Measurements from ENCODE around the gene CLCN4.

Gene CLCN4

DNA sequence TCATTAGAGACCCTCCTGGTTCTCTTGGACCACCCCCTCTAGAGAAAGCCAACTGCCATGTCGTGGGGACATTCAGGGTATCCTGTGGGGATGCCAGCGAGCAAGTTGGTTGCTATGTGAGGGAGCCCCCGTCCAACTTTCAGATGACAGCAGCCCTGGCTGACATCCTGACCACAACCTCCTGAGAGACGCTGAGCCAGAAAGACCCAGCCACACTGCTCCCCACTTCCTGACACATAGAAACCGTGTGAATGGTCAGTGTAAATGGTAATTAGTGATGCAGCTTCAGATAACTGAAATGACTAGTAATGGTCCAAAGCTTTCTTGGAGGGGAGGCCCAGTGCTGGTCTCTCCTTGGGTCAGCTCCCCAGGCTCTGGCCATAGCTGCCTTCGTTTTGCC is 10.8 kb downstream of the CLCN4 start:
- no peak for DNase-seq (ENCODE audit: low read depth)

DNA sequence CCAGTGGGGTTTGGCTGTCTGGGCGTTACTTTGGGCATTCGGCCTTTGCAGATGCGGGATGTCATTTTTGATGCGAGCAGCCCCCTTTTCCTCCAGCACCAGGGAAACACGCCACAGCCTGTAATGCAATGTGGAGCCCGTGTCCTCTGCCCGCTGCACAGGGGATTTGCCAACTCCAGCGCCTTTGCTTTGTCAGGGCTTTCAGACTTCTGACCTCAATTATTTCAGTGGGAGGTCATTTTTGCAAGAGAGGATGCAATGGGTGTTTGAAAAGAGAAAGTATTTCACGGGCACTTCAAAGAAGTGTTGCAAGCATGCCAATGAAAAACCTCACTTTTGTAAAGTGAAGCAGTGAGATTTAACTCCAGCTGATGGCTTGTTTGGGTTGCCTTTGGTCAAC is 11.5 kb downstream of the CLCN4 start:
- no peak for DNase-seq (ENCODE audit: low read depth)

DNA sequence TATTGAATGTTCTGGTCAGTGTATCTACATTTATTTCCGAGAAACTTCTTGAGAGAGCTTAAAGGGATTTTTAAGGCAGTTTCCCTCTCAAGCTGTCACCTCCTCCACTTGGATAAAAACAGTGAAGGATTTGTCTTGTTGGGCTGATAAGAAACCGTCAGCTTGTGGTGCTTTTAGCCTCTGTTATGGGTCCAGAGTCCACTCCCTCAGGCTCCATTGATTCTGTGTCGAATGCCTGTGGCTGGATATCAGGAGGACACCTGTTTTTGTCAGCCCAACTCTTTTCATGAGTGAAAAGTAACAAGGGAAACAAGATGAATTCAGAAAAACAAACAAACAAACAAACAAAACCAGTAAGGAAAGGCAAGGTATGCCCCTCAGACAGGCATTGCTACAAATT is 12.4 kb downstream of the CLCN4 start:
- no peak for DNase-seq (ENCODE audit: low read depth)

DNA sequence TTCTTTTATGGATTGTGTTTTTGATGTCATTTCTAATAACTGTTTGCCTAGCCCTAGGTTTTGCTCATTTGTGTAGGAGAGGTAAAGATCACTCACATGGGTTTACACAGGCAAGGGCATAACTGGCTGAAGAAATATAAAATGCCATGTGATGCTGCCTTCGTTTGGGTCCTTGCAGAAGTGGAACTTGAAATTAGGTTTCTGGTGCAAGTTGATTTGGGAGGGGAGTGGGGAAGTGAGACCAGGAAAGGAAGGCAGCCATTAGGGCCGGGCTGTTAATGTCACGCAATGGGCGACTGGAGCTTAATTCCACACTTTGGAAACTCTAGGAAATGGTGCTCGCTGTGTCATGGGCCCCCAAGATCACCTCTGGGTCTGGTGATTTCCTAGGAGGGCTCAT is 14.5 kb downstream of the CLCN4 start:
- no peak for DNase-seq (ENCODE audit: low read depth)

DNA sequence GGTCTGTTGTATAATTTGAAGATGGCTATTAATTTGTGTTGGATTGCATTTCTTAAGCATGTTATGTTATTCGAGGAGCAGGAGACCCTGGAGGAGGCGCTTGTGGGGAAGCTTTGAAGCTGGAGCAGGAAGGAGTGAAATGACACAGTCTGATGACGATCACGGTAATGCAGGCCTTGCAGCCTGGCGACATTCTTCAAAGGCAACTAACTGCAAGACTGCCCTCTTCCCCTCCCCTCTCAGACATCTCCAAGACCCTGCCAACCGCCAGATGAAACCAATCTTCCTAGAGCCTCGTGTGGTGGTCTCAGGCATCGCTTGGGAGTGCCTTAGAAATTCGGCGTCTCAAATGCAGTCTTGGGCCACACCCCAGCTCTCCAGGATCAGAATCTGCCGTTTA is 16.1 kb downstream of the CLCN4 start:
- DNase-seq (ENCODE audit: low read depth): no peak

DNA sequence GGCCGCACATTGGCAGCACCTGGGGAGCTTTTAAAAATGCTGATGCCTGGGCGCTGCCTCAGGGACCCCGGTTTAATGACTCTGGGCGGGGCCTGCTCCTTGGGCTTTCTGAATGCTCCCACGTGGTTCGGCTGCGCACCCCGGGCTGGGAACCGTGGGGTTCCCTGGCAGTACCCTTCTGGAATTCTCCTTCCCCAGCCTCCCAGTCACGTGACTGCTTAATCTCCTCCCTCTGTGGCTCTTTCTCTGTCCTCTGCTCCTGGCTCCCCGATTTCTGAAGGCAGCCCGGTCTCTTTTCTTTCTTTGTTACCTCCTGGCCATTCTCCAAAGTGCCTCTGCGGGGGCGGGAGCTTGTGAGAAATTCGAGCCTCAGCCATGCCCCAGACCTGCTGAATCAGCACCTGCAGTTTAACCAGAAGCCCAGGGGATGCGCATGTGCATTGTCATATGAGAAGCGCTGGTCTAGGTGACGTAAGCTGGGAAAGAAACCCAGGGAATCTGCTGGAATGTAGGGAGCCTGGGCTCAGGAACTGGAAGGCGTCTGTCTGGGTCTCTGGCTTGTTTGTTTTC is 16.6 kb downstream of the CLCN4 start:
- DNase-seq (ENCODE audit: low read depth): no peak

DNA sequence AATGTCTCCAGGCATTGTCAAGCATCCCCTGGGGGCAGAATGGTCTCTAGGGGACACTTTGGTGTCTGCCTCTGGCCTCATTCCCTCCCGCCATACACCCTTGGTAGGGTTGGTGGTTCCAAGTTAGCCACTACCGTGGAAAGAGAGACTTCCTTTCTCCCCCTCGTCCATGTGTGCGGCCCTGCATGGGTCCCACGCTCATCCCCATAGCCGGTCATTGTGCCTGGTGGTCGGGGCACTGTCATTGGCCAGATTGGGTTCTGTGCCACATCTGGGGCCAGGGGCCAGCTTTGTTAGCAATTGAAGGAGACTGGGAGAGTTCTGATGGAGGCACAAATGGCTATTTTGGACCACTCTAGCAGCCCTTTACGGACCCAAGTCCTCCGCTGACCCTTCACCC is 17.3 kb downstream of the CLCN4 start:
- no peak for DNase-seq (ENCODE audit: low read depth)

DNA sequence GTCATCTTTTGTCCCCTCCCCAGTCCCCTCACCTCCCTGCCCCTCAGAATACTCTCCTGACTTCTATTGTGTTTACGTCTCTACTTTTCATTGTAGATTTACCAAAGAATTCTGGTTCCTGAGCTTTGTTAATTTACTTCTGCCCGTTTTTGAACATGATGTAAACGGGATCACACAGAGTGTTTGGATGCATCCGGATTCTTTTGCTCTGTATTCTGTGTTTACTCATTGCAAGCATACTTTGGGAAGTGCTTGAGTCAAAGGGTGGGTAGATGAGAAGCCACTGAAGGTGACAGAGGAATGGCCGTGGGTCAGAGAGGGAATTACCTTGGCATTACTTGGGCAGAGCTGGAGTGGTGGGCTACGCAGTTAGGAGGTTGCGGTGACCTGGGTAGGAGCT is 18.0 kb downstream of the CLCN4 start:
- no peak for DNase-seq (ENCODE audit: low read depth)

DNA sequence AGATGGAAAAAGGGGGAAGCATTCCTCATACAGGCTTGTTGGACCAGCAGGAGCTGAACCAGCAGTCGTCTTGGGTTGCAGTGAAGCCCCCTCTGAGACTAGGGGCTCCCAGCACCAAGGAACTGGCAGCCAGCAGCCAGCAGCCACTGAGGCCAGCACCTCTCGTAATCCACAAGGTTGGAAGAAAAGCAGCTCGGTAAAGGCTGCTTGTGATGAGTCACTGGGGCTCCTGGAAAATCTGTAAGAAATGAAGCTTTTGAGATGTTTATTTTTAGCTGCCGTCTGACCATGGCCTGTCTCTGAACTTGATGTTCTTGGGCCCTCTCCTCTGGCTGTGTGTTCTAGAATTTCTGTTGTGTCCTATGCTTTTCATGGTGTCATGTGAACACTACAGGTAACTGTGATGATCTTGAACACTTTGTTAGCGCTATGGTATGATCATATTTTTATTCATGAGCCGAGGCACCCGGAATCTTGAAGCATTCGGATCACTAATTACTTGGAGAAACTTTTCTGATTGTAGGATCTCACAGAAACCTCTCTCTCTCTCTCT is 18.6 kb downstream of the CLCN4 start:
- DNase-seq (ENCODE audit: low read depth): no peak

DNA sequence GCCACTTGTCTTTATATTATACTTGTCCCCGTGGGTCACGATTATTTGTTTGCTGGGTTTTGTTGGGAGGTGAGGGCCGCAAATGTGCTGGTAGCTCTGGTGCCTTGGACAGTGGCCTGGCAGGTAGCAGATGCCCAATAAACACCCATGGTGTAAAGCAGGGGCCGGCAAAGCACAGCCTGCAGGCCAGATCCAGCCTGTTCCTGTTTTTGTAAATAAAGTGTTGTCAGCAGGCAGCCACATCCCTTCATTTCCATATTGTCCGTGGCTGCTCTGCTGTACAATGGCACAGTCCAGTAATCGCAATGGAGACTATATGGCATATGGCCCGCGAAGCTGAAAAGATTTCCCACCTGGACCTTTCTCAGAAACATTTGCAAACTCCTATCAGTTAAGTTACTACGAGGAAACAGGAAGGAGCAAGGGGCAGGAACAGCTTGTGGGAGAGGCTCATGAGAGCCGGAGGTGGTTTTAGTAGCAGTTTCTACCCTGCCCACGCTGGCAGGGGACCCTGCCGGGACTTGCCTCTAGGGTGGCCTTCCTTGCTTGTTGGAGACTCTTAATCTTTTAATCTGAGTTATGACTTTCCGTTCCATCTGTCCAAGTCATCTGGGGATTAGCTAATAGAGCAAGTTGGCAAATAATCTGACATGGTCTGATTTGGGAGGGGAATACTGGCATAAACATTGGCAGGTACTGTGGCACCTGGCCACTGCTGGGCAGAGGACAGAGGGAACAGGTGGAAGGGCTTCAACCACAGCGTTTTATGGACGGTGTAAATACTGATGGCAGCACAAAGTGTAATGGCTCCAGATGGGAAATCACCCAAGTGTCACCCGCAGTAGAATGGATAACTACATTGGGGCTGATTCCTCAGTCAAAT is 19.6 kb downstream of the CLCN4 start:
- DNase-seq (ENCODE audit: low read depth): no peak

DNA sequence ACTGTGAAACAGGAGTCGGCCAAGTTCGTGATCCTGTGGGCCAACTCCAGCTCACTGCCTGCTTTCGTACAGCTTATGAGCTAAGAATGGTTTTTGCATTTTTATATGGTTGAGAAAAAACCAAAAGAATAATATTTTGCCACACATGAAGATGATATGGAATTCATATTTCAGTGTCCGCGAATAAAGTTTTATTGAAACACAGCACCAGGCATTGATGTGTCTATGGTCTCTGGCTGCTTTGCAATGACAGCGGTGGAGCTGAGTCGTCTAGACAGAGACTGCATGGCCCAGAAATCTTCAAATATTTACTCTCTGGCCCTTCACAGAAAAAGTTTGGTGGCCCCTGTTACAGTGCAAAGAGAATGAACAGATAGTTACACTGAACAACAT is 20.2 kb downstream of the CLCN4 start:
- DNase-seq (ENCODE audit: low read depth): no peak

DNA sequence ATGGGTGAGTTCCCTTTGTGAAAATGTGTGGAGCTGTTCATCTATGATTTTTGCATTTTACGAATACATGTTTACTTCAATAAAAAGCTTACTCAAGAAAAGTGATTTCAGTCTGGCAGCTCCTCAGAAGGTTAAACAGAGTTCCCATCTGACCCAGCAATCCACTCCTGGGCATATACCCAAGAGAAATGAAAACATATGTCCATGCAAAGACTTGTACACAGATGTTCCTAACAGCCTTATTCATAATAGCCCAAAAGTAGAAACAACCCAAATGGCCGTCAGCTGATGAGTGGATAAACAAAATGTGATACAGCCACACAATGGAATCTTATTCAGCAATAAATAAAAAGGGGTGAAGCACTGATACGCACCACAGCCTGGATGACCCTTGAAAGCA is 20.8 kb downstream of the CLCN4 start:
- no peak for DNase-seq (ENCODE audit: low read depth)

DNA sequence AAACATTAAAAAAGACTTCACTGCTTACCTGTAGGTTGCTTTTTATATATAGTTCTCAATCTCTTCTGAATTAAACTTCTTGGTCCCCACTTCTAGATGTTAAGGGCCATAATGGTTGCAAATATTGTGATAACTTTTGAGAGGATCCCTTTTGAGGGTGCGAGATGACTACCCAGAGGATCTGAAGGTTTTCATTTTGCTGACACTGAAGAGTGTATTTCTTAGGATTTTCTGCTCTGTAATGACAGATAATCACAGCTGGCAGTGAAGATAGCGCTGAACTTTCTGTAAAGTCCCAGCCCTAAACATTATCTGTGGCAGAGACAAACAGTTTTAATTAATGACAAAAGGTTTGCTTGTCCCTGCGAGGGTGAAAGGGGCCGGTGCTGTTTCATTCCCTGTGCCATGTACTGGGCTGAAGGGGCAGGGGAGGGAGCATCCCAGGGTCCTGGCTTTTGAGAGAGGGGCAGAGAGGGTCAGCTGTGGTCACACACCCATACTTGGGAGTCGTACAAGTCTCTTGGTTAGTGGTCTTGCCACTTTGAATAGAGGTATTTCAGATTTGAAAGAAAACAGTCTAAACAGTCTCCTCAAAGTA is 22.2 kb downstream of the CLCN4 start:
- no peak for DNase-seq (ENCODE audit: low read depth)

DNA sequence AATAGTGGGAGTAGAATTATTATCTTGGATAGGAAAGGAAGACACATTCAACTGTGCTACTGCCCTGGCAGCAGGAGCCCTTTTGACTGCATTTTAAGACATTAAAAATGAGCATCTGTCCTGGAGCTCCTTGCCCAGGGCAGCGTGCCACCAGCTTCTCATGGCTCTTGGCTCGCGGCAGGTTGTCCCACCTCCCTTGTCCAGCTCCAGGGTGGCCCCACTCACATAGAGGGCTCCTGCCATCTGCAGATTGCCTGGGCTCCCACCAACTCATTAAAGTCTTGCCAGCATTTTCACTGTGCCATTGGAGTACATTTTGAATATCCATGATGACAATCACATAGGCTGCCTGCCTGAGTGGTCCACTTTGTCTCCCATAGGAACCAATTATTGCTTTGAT is 27.0 kb downstream of the CLCN4 start:
- no peak for DNase-seq (ENCODE audit: low read depth)

DNA sequence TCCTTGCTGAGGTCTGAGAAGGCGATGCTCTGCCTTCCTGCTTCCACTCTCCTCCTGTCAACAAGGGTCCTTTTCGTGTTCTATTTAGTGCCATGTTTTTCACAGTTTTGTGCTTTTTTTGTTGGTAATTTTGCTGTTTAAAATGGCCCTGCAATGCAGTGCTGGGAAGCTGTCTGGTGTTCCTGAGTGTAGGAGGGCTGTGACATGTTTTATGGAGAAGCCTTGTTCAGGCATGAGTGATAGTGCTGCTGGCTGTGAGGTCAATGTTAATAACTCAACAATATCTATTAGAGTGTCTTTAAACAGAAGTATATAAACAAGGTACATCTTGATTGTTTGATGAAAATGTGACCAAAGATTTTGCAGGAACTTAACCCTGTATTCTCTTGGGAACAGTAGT is 27.6 kb downstream of the CLCN4 start:
- no peak for DNase-seq (ENCODE audit: low read depth)

DNA sequence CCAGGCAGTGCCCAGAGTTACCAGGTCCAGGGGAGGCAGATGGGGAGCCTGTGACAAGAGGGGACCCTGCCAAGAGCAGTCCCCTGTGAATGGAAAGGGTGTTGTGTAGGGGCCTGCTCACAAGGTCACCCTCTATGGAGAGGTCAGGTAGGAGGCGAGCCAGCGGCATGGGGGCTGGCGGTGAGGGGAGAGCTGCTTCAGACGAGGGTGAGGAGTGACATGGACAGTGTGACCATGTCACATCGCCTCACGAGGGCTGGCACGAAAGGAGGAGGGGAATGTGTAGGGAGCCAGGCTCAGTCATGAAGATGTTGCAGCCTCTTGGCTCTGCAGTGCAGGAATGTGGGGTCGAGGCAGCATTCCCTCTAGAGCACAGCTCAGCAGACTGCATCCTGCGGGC is 29.6 kb downstream of the CLCN4 start:
- no peak for DNase-seq (ENCODE audit: low read depth)

DNA sequence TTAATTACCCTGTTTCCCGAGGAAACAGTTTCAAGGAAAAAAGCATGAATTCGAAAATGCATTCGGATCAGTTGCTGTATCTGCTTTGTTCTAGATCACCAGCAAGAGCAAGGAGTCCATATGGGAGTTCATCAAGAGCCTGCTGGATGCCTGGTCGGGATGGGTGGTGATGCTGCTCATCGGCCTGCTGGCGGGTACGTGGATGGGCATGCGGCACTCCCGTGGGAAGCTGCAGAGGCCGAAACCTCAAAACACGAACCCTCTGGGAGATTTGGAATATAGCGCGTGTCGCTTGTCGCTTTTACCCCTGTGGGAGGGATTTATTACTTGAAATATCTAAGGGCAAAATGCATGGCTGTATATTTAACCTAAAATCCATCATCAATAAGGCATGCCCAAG is 30.6 kb downstream of the CLCN4 start:
- DNase-seq (ENCODE audit: low read depth): no peak

DNA sequence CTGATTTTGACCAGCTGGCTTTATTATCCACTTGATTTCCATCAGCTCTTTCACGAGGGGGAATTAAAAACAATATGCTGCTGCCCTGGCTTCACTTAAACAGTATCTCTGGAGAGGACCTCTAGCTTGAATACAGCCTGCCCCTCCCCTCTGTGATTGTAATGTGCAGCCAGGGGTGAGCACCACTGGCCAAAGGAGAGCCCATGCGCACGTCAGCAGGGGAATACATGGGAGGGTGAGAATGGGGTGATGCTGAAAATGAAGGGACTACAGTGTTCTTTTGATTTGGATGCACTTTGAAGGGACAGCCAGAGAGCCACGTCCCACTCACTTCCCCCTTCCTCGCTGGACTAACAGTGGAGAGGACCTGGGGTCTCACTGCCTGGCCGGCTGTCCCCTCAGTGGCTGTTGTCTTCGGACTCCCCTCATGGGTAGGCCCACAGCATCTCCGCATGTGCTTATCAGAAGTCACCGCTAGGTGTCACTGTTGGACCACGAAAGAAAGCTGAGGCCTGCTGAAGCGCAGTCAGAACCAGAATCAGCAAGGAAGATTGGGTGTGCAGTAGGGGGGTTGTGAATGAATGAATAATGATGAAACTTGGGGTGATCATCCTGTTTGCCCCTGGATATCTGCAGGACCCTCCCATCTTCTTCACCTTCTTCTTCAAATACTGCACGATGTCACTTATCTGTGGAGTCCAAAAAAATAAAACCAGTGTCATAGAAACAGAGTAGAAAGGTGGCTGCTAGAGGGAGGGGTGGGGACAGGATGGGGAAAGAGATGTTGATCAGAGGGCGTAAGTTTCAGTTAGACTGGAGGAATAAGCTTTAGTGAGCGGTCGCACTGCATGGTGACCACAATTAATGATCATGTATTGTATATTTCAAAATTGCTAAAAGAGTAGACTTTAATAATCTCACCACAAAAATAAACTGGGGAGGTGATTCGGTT is 32.8 kb downstream of the CLCN4 start:
- peak; percentile 59 for DNase-seq (ENCODE audit: low read depth)

DNA sequence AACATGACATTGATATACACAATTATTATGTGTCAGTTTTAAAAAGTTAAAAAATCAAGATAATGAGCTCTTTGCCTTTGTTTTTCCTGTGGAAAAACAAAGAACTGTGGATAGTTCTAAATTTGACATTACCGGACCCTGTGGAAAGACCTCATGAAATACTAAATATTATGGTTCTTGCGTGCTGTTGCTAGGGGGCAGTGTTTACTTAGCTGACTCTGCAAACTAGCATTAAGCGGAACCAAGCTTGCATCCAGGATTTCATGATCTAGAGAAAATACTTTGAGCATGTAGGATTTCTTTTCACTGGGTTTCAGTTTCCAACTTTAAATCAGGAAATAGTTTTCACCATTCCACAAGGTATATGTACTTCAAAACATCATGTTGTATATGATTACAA is 33.6 kb downstream of the CLCN4 start:
- DNase-seq (ENCODE audit: low read depth): no peak

DNA sequence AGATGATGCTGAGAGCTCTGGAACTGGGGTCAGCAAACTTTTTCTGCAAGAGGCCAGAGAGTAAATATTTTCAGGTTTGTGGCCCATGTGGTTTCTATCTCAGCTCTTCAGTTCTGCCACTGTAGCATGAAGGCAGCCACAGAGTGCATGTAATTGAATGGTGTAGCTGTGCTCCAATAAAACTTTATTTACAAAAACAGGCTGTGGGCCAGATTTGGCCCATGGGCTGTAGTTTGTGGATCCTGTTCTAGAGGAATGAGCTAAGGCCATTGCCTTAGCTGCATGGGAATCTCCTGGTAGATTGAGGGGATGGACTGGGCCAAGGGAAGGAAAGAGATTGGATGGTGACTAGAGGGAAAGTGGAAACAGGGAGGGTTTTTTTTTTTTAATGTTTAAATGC is 36.8 kb downstream of the CLCN4 start:
- DNase-seq (ENCODE audit: low read depth): no peak

DNA sequence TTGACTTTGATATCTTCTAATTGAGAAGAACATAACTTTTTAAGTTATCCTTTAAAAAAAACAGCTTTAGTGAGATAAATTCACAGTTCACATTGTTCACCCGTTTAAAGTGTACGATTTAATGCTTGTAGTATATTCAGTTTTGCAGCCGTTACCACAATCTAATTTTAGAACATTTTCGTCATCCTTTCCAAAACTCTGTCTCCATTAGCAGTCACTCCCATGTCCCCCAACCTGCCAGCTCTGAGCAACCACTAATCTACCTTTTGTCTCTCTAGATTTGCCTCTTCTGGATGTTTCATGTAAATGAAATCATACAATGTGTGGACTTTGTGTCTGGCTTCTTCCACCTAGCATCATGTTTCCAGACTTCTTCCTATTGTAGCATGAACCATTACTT is 38.6 kb downstream of the CLCN4 start:
- DNase-seq (ENCODE audit: low read depth): no peak

DNA sequence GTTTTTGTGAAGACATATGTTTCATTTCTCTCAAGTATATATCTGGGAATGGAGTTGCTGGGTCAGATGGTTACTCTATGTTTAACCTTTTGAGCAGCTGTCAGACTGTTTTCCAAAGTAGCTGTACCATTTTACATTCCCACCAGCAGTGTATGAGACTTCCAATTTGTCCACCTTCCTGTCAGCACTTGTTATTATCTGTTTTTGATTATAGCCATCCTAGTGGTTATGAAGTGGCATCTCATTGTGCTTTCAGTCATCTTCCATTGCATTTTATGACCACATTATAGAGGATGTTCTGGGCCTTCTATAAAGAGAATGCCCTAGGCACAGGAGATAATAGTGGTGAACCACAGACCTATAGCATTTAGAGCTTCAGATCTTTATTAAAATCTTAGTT is 39.2 kb downstream of the CLCN4 start:
- no peak for DNase-seq (ENCODE audit: low read depth)

Measured in activated T-cell treated with anti-CD3 and anti-CD28 coated beads for 1 hour (primary cell).